Mucosa of rectum (tissue), 2 donors: Measurements from ENCODE around the gene HORMAD2.
"Not testable (repeated sequence)": the region's sequence is repeated elsewhere in the genome, so short reads cannot be mapped to it uniquely, and the experiment has no call there.

Experiments
- H3K27ac ChIP-seq, 2 donors: one replicate each; pipeline ENCODE4 v1.7.0; 2013; ENCODE audit warnings: inconsistent platforms in 2 of 2, low read depth in 2 of 2, low read length in 2 of 2
- H3K27me3 ChIP-seq, 2 donors: one replicate each; pipeline ENCODE4 v1.7.0; 2013; ENCODE audit warnings: low read length in 2 of 2; ENCODE audit not compliant: control insufficient read depth in 2 of 2, insufficient read depth in 2 of 2
- H3K36me3 ChIP-seq, 2 donors: one replicate each; pipeline ENCODE4 v1.7.0; 2013; ENCODE audit warnings: low read length in 2 of 2; ENCODE audit not compliant: control insufficient read depth in 2 of 2, insufficient read depth in 2 of 2
- H3K4me1 ChIP-seq, 2 donors: one replicate each; pipeline ENCODE4 v1.7.0; 2013; ENCODE audit warnings: low read length in 2 of 2, mild to moderate bottlenecking in 1 of 2; ENCODE audit not compliant: control insufficient read depth in 2 of 2, insufficient read depth in 2 of 2
- H3K4me3 ChIP-seq, 2 donors: one replicate each; pipeline ENCODE4 v1.7.0; 2013; ENCODE audit warnings: low read length in 2 of 2
- H3K9ac ChIP-seq, 2 donors: one replicate each; pipeline ENCODE4 v1.7.0; 2013; ENCODE audit warnings: low read length in 2 of 2, low read depth in 1 of 2, mild to moderate bottlenecking in 1 of 2
- H3K9me3 ChIP-seq, 2 donors: one replicate each; pipeline ENCODE4 v1.7.0; 2013; ENCODE audit warnings: low read length in 2 of 2; ENCODE audit not compliant: control insufficient read depth in 2 of 2
- donor health status: healthy.
- donor health status: Normal muscosa, but diverticular disease.

The HORMAD2 gene

DNA sequence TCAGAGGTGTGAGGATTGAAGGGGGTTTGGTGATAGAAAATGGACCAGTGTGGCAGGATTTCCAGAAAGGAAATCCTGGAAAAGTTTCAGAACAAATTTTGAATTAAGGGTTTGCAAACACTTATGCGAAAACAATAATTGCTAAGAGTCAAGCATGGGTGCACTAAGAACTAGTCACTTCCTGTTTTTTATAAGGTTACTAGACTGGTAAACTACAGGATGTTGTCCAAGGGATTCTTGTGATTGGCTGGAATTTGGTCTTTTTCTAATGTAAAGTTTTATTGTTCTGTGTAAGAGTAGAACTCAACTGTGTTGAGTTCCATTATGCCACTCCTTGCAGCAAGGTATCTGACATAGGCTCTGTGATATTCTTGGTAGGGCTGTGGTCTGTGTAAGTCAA lies 112.2 kb downstream of the HORMAD2 start:
- Histone ChIP-seq H3K27me3 (no peaks in the 10 kb centered on the region), H3K27ac (peak overlapping the region in 1 of 2 donors; percentile 6), H3K4me3 (no peak overlapping the region), H3K9me3 (no peaks in the 10 kb centered on the region), H3K4me1 (peaks cover 4 to 8% of the 10 kb centered on the region in 2 donors), H3K9ac (no peak overlapping the region), H3K36me3 (no peaks in the 10 kb centered on the region)

DNA sequence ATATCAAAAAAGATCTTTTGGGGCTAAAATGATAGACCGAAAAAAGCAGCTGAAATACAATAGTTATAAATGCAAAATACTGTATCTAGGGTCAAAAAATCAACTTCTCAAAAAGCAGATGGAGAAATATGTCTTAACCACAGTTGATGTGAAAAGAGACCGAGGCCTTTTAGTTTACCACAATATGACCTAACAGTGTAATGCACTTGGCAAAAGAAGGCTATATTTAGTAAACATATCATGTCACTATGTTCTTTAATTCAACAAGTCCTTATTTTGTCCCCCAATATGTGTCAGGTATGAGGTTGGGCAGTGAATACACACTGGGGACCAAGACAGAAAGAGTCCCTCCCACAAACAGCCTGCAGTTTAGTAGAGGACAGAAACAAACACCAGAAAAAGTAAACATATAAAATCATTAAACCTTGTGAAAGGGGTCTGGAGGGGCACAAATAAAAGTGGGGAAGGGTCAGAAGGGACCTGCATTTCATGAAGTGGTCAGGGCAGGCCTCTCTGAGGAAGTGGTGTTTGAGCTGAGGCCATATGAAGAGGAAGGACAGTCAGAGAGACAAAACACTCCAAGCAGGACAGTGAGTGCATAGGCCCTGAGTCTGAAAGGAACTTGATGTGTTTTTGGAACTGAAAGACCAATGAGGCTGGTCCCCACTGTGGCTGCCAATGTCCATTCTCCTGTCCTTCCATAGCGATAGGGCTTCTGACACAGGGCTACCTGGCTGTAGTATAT lies 112.9 kb downstream of the HORMAD2 start:
- H3K9ac ChIP-seq, result no peak overlapping the region
- no peaks in the 10 kb centered on the region for H3K27me3 ChIP-seq
- H3K9me3 ChIP-seq, result no peaks in the 10 kb centered on the region
- no peak overlapping the region for H3K4me3 ChIP-seq
- H3K27ac ChIP-seq, result peak overlapping the region; percentile 6 to 41
- peaks cover 4 to 8% of the 10 kb centered on the region in 2 donors for H3K4me1 ChIP-seq
- H3K36me3 ChIP-seq, result no peaks in the 10 kb centered on the region

DNA sequence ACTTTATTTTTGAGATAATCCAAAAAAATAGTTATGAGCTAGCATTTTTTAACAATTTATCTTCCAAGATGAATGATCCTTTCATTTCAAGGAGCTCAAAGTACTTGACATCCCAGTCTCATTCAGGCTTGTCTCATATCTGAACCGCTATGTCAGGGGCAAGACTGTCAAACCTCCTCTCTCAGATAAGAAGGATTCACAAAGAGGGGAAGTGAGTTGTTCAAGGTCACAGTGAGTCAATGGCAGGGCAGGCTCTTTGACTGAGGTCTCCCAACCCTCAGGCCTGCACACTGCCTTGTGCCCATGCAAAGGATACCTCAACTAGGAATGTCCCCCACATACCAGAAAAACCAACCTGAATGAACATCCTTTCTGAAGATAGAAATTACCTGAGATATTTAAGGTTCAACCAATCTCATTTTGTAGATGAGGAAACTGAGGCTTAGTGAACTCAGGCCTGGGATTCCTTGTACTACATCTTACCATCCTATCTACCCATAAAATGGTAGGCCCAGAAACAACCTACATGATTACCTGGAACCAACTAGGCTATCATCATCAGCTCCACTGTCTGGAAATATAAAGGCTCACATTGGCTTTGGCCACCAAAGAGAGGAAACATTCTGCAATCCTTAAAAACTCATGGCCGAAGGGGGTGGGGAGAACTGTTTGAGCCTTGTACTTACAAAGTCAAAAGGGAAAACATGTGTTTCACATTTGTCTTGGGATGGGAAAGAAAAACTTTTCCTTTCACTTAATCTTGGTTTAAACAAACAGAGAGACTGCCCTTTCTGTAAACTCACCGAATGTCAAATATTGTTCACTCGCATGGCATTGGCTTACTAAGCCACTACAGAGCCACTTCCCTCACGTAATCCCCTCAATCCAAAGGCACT lies 115.2 kb downstream of the HORMAD2 start:
- Histone ChIP-seq H3K27ac (peak overlapping the region; percentile 43 to 73), H3K4me1 (peaks cover 4 to 8% of the 10 kb centered on the region in 2 donors), H3K9me3 (no peaks in the 10 kb centered on the region), H3K9ac (peak overlapping the region in 1 of 2 donors; percentile 4), H3K27me3 (no peaks in the 10 kb centered on the region), H3K36me3 (no peaks in the 10 kb centered on the region), H3K4me3 (no peak overlapping the region)

DNA sequence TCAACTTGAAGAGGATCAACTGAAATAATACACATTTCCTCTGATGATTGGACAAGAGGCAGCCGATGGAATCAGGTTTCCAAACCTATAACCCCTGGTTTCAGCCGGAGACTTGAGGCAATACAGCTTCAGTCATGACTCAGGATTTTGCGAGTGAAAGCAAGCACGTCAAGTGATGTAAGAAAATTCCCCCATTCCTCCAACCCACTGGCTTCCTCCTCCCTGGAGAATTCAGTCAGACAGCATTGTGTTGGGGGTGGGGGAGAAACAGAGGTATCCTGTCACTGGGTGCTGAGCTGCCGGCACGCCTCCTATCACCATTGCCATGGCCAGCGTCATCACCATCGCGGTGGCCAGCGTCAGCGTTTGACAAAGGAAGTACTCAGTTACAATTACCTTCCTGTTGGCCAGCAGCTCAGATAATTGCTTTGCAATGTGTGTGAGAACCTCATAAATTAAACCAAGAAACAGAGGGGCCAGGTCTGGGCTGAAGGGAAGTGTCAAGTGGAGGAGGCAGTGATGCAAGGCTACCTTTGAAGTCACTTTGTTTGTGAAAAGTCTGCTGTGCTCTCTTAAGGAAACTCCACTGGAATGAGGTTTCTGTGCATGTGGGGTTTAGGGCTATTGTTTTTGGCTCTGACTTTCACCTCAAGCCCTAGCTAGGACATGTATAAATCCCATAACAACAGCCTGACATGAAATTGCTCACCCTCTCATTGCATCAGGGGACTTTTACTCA lies 116.0 kb downstream of the HORMAD2 start:
- H3K4me3 ChIP-seq, result no peak overlapping the region
- no peaks in the 10 kb centered on the region for H3K27me3 ChIP-seq
- no peaks in the 10 kb centered on the region for H3K36me3 ChIP-seq
- H3K9me3 ChIP-seq, result no peaks in the 10 kb centered on the region
- H3K9ac ChIP-seq, result peak overlapping the region in 1 of 2 donors; percentile 4
- peak overlapping the region; percentile 43 to 73 for H3K27ac ChIP-seq
- H3K4me1 ChIP-seq, result peaks cover 4 to 8% of the 10 kb centered on the region in 2 donors

DNA sequence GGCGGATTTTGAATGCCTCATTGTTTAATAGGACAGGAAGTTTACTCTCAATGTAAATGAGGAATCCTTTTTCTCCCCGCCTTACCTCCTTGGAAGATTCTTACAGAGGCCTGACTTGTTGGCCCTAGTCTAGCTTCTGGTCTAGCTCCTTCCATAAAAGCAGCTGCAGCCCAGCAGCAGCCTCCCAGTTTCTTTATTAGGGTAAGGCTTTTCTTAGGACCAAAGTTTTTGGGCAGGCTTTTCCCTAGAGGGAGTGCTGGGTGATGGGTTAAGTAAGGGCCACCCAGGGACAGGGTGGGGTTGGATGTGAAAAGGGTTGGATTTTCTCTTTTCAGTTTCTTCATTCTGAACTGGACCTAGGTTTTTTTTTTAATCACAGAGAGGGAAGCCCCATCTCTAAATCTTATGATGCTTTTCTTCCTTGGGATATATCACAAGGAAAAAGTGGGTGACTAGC lies 116.6 kb downstream of the HORMAD2 start:
- H3K27ac ChIP-seq, result peak overlapping the region; percentile 43 to 73
- H3K4me3 ChIP-seq, result no peak overlapping the region
- no peaks in the 10 kb centered on the region for H3K27me3 ChIP-seq
- H3K9me3 ChIP-seq, result no peaks in the 10 kb centered on the region
- no peak overlapping the region for H3K9ac ChIP-seq
- no peaks in the 10 kb centered on the region for H3K36me3 ChIP-seq
- peaks cover 7 to 8% of the 10 kb centered on the region in 2 donors for H3K4me1 ChIP-seq

DNA sequence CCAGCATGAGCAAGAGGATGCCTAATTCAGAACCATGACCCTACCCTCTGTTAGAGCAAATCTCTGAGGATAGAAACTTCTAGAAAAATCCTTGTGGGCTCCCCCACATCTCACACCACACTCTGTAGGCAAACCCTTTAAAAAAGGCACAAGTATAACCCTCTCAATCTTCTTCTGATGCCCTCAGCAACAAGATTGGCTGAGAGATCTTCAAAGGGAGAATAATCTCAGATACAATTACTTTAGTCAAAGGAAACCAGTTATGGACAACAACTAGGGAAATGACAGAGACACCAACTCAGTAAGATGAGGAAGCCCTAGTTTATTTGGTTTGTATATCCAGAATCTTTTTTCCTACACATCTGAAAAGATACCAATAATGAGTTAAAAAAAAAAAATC lies 117.1 kb downstream of the HORMAD2 start:
- H3K4me3 ChIP-seq, result no peak overlapping the region
- no peaks in the 10 kb centered on the region for H3K27me3 ChIP-seq
- H3K9ac ChIP-seq, result no peak overlapping the region
- peak overlapping the region in 1 of 2 donors; percentile 73 for H3K27ac ChIP-seq
- peaks cover 8 to 11% of the 10 kb centered on the region in 2 donors for H3K4me1 ChIP-seq
- no peaks in the 10 kb centered on the region for H3K36me3 ChIP-seq
- no peaks in the 10 kb centered on the region for H3K9me3 ChIP-seq

DNA sequence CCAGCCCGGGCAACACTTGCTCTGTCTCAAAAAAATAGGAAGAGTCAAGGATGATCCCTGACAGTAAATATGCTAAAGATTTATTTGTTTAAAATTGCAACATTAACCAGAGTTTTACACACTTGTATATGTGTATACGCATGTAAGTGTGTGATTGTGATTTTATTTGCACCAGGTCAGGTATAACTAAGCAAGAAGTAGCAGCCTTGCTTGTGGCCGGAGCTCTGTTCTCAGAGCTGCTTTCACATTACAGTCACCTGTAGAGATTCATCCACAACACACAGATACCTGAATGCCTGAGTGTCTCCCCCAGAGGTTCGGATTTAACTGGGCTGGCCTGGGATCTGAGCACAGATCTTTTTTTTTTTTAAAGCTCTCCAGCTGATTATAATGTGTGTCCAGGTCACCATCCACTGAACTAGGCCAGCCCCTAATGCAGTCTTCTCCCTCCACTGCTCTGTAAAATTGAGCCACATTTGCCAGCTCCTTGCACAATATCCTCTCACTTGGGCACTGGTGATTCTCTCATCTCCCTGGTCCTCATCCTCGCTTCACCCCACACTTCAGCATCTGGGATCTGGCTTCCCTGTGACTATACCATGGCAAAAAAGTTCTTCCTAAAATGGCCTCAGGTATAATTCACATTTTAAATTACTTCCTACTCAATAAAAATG lies 118.0 kb downstream of the HORMAD2 start:
- Histone ChIP-seq H3K4me3 (no peak overlapping the region), H3K36me3 (no peaks in the 10 kb centered on the region), H3K9me3 (no peaks in the 10 kb centered on the region), H3K27ac (no peak overlapping the region), H3K27me3 (no peaks in the 10 kb centered on the region), H3K4me1 (peaks cover 13 to 16% of the 10 kb centered on the region in 2 donors), H3K9ac (no peak overlapping the region)

DNA sequence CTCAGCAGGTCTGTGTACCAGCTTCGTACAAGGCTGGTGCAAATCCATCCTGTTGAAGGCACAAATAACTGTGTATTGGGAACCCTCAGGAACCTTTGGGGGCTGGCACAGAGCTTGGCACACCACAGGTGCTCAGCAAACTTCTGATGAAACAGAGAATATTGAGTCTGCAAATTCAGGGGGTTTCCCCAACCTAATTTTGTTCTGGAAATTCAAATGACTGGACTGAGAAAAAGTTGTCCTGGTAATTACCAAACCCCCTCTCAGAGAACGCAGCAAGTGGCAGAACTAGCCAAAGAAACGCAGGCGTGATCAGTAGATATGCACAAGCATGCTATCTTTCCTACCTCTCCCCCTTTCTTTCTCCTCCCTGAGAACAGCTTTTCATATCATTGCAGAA lies 118.7 kb downstream of the HORMAD2 start:
- Histone ChIP-seq H3K4me1 (peaks cover 13 to 16% of the 10 kb centered on the region in 2 donors), H3K9ac (no peak overlapping the region), H3K9me3 (no peaks in the 10 kb centered on the region), H3K27ac (no peak overlapping the region), H3K27me3 (no peaks in the 10 kb centered on the region), H3K4me3 (no peak overlapping the region), H3K36me3 (no peaks in the 10 kb centered on the region)

DNA sequence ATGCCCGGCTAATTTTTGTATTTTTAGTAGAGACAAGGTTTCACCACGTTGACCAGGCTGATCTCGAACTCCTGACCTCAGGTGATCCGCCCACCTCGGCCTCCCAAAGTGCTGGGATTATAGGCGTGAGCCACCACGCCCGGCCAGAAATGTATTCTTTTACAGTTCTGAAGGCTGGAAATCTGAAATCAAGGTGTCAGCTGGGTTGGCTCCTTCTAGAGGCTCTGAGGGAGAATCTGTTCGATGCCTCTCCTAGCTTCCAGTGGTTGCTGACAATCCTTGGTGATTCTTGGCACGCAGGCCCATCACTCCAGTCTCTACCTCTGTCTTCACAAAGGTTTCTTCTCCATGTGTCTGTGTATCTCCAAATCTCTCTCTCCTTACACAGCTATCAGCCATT lies 120.6 kb downstream of the HORMAD2 start:
- H3K4me1 ChIP-seq, result peaks cover 13 to 20% of the 10 kb centered on the region in 2 donors
- H3K27ac ChIP-seq, H3K4me3 ChIP-seq, H3K36me3 ChIP-seq, H3K9ac ChIP-seq, H3K9me3 ChIP-seq, H3K27me3 ChIP-seq: not testable (repeated sequence)
